Trophoblast cell (in vitro differentiated cells and primary cell): ENCODE data around the gene DRP2.

Experiments used
- DNase-seq, 2 donors: peaks; one replicate each; pipeline ENCODE4 v3.0.0-alpha.2; 2016
- H2AFZ ChIP-seq: 2 replicates; pipeline ENCODE4 v1.6.1; 2013; ENCODE audit warnings: low read length, moderate library complexity, mild to moderate bottlenecking; ENCODE audit not compliant: insufficient read depth, poor library complexity
- H2AK5ac ChIP-seq: 2 replicates; pipeline ENCODE4 v1.6.1; 2013; ENCODE audit warnings: mild to moderate bottlenecking, low read length
- H2BK120ac ChIP-seq: 2 replicates; pipeline ENCODE4 v1.6.1; 2013; ENCODE audit warnings: low read length, mild to moderate bottlenecking, moderate library complexity; ENCODE audit not compliant: insufficient read depth, poor library complexity
- H2BK12ac ChIP-seq: 2 replicates; pipeline ENCODE4 v1.6.1; 2013; ENCODE audit warnings: mild to moderate bottlenecking, low read length, moderate library complexity
- H2BK5ac ChIP-seq: 2 replicates; pipeline ENCODE4 v1.6.1; 2013; ENCODE audit warnings: low read length, low read depth, moderate library complexity, mild to moderate bottlenecking; ENCODE audit not compliant: poor library complexity
- H3K14ac ChIP-seq: 2 replicates; pipeline ENCODE4 v1.6.1; 2013; ENCODE audit warnings: mild to moderate bottlenecking, low read length
- H3K18ac ChIP-seq: 2 replicates; pipeline ENCODE4 v1.6.1; 2013; ENCODE audit warnings: mild to moderate bottlenecking, low read length
- H3K23ac ChIP-seq: 2 replicates; pipeline ENCODE4 v1.6.1; 2013; ENCODE audit warnings: low read length
- H3K27ac ChIP-seq: 2 replicates; pipeline ENCODE4 v1.5.1; 2013; ENCODE audit warnings: low read depth, mild to moderate bottlenecking, inconsistent platforms, low read length, moderate library complexity
- H3K27me3 ChIP-seq: 2 replicates; pipeline ENCODE4 v1.6.1; 2013; ENCODE audit warnings: inconsistent platforms, mild to moderate bottlenecking, low read length, moderate library complexity; ENCODE audit not compliant: insufficient read depth
- H3K36me3 ChIP-seq, 2 experiments: 1 replicate in 1 of 2; 2 replicates in 1 of 2; pipeline ENCODE4 v1.6.1; 2013; ENCODE audit warnings: low read length in 2 of 2, mild to moderate bottlenecking in 2 of 2, moderate library complexity in 1 of 2; ENCODE audit not compliant: insufficient read depth in 2 of 2, control insufficient read depth in 1 of 2
- H3K4ac ChIP-seq: 2 replicates; pipeline ENCODE4 v1.6.1; 2013; ENCODE audit warnings: low read depth, mild to moderate bottlenecking, low read length, moderate library complexity
- H3K4me1 ChIP-seq, 2 experiments: 1 replicate in 1 of 2; 2 replicates in 1 of 2; pipeline ENCODE4 v1.6.1; 2013; ENCODE audit warnings: low read length in 2 of 2, mild to moderate bottlenecking in 2 of 2, moderate library complexity in 1 of 2; ENCODE audit not compliant: insufficient read depth in 2 of 2, control insufficient read depth in 1 of 2
- H3K4me2 ChIP-seq: 2 replicates; pipeline ENCODE4 v1.6.1; 2013; ENCODE audit warnings: inconsistent platforms, mild to moderate bottlenecking, low read length, moderate library complexity
- H3K4me3 ChIP-seq: 2 replicates; pipeline ENCODE4 v1.5.1; 2013; ENCODE audit warnings: mild to moderate bottlenecking, low read depth, low read length, inconsistent platforms
- H3K79me1 ChIP-seq: one replicate; pipeline ENCODE4 v1.6.1; 2013; ENCODE audit warnings: low read length
- H3K79me2 ChIP-seq: 2 replicates; pipeline ENCODE4 v1.6.1; 2013; ENCODE audit warnings: low read length, mild to moderate bottlenecking; ENCODE audit not compliant: control insufficient read depth, insufficient read depth, poor library complexity
- H3K9ac ChIP-seq: 2 replicates; pipeline ENCODE4 v1.6.1; 2013; ENCODE audit warnings: mild to moderate bottlenecking, low read length
- H3K9me3 ChIP-seq: 2 replicates; pipeline ENCODE4 v1.6.1; 2013; ENCODE audit warnings: low read depth, mild to moderate bottlenecking, control low read depth, inconsistent platforms, low read length; ENCODE audit not compliant: insufficient read depth
- H4K12ac ChIP-seq: 2 replicates; pipeline ENCODE4 v1.6.1; 2013; ENCODE audit warnings: low read depth, mild to moderate bottlenecking, low read length, moderate library complexity
- H4K8ac ChIP-seq: 2 replicates; pipeline ENCODE4 v1.6.1; 2013; ENCODE audit warnings: low read depth, mild to moderate bottlenecking, low read length, moderate library complexity
- H4K91ac ChIP-seq: one replicate; pipeline ENCODE4 v1.6.1; 2013; ENCODE audit warnings: low read depth, mild to moderate bottlenecking, low read length, moderate library complexity
- WGBS: extraction: QIAGEN DNeasy Blood & Tissue Kit; methylation state at CpG from one replicate; pipeline ENCODE4 v1.1.7; 2013; ENCODE audit warnings: missing lambda C conversion rate; ENCODE audit not compliant: insufficient read length, insufficient coverage; ENCODE audit errors: extremely low coverage; 5-methylcytosine and 5-hydroxymethylcytosine counted together

Gene DRP2

GRCh38 chrX:101229170-101229569, 9.6 kb downstream of the DRP2 start:
- no peak overlapping the region for H4K12ac ChIP-seq
- no peak overlapping the region for H2BK12ac ChIP-seq
- H3K9me3 ChIP-seq: no peaks in the 10 kb centered on the region
- no peaks in the 10 kb centered on the region for H3K27me3 ChIP-seq
- no peak overlapping the region for H2BK120ac ChIP-seq
- H3K4ac ChIP-seq: no peak overlapping the region
- no peak overlapping the region for H3K4me3 ChIP-seq
- no peaks in the 10 kb centered on the region for H3K79me1 ChIP-seq
- H2BK5ac ChIP-seq: no peak overlapping the region
- DNase-seq: no peak
- no peak overlapping the region for H3K14ac ChIP-seq
- H3K4me1 ChIP-seq: no peaks in the 10 kb centered on the region
- no peak overlapping the region for H4K8ac ChIP-seq
- no peaks in the 10 kb centered on the region for H3K36me3 ChIP-seq
- WGBS: no CpG with 5 or more reads among the region's 1 CpG
- H3K18ac ChIP-seq: no peak overlapping the region
- H2AK5ac ChIP-seq: no peak overlapping the region
- no peak overlapping the region for H3K23ac ChIP-seq
- H4K91ac ChIP-seq: no peak overlapping the region
- no peaks in the 10 kb centered on the region for H3K79me2 ChIP-seq
- no peak overlapping the region for H3K9ac ChIP-seq
- H3K4me2 ChIP-seq: no peak overlapping the region
- H3K27ac ChIP-seq: no peak overlapping the region
- H2AFZ ChIP-seq: no peak overlapping the region

- no peak overlapping the region for H2BK12ac ChIP-seq
Observed at GRCh38 chrX:101230636-101231035, 11.1 kb downstream of the DRP2 start.

GRCh38 chrX:101231080-101231479, 11.5 kb downstream of the DRP2 start:
- no peak overlapping the region for H2BK5ac ChIP-seq
- no peaks in the 10 kb centered on the region for H3K27me3 ChIP-seq
- no peak overlapping the region for H3K14ac ChIP-seq
- no peak overlapping the region for H3K27ac ChIP-seq
- no peak overlapping the region for H2AFZ ChIP-seq
- no peaks in the 10 kb centered on the region for H3K79me1 ChIP-seq
- H3K9ac ChIP-seq: no peak overlapping the region
- H3K18ac ChIP-seq: no peak overlapping the region
- H2AK5ac ChIP-seq: no peak overlapping the region
- no CpG with 5 or more reads among the region's 1 CpG for WGBS
- H3K4ac ChIP-seq: no peak overlapping the region
- no peak for DNase-seq
- H2BK12ac ChIP-seq: no peak overlapping the region
- no peak overlapping the region for H3K4me2 ChIP-seq
- no peaks in the 10 kb centered on the region for H3K79me2 ChIP-seq
- no peak overlapping the region for H4K91ac ChIP-seq
- no peak overlapping the region for H3K23ac ChIP-seq
- no peaks in the 10 kb centered on the region for H3K9me3 ChIP-seq
- H4K12ac ChIP-seq: no peak overlapping the region
- no peak overlapping the region for H3K4me3 ChIP-seq
- H3K36me3 ChIP-seq: no peaks in the 10 kb centered on the region
- no peaks in the 10 kb centered on the region for H3K4me1 ChIP-seq
- no peak overlapping the region for H4K8ac ChIP-seq
- H2BK120ac ChIP-seq: no peak overlapping the region

More at GRCh38 chrX:101230636-101231035, 11.1 kb downstream of the DRP2 start:
- Histone ChIP-seq H3K4me3 (no peak overlapping the region), H3K36me3 (no peaks in the 10 kb centered on the region), H3K4me2 (no peak overlapping the region), H3K14ac (no peak overlapping the region), H2AFZ (no peak overlapping the region), H2AK5ac (no peak overlapping the region), H3K4ac (no peak overlapping the region), H4K12ac (no peak overlapping the region), H3K27ac (no peak overlapping the region), H3K4me1 (no peaks in the 10 kb centered on the region), H3K9me3 (no peaks in the 10 kb centered on the region), H4K8ac (no peak overlapping the region), H3K79me1 (no peaks in the 10 kb centered on the region), H2BK120ac (no peak overlapping the region), H4K91ac (no peak overlapping the region), H2BK5ac (no peak overlapping the region), H3K18ac (no peak overlapping the region), H3K79me2 (no peaks in the 10 kb centered on the region), H3K23ac (no peak overlapping the region), H3K9ac (no peak overlapping the region), H3K27me3 (no peaks in the 10 kb centered on the region)
- no peak for DNase-seq
- WGBS: no CpG with 5 or more reads among the region's 2 CpGs

- Histone ChIP-seq H3K9me3 (no peaks in the 10 kb centered on the region), H3K9ac (no peak overlapping the region), H3K18ac (no peak overlapping the region), H3K36me3 (no peaks in the 10 kb centered on the region), H4K12ac (no peak overlapping the region), H2BK5ac (no peak overlapping the region), H2BK120ac (no peak overlapping the region), H4K91ac (no peak overlapping the region), H3K79me1 (no peaks in the 10 kb centered on the region), H3K27me3 (no peaks in the 10 kb centered on the region), H2AK5ac (no peak overlapping the region), H4K8ac (no peak overlapping the region), H2AFZ (no peak overlapping the region), H3K4me3 (no peak overlapping the region), H2BK12ac (no peak overlapping the region), H3K79me2 (no peaks in the 10 kb centered on the region), H3K4ac (no peak overlapping the region), H3K27ac (no peak overlapping the region), H3K4me1 (no peaks in the 10 kb centered on the region), H3K23ac (no peak overlapping the region), H3K14ac (no peak overlapping the region), H3K4me2 (no peak overlapping the region)
- WGBS: no CpG with 5 or more reads among the region's 5 CpGs
- no peak for DNase-seq
Observed at GRCh38 chrX:101232316-101232715, 12.7 kb downstream of the DRP2 start.
